HT1080 (cell line): ENCODE measurements around the gene PSMD1. TPM values are rescaled to one million over a fixed set of nuclear protein-coding genes. Genes with fewer than 3 reads are reported as not detected.

Experiments used
- DNase-seq: peaks from one replicate; pipeline ENCODE4 v3.0.0-alpha.2; 2015; ENCODE audit warnings: low read depth
- small RNA-seq: library from RNA; depleted of rRNA; stranded (forward); fragments of <200 nt; gene quantifications from one replicate; pipeline ENCODE3, GENCODE V24; 2014
- total RNA-seq: library from RNA; depleted of rRNA; stranded (reverse); fragments of >200 nt; shearing (Covaris generic); gene quantifications from 2 replicates; pipeline ENCODE4 v1.2.3, GENCODE V29; 2014; rRNA removed

PSMD1 gene
- total RNA-seq, 1 experiment from 2014 or later, result 150 TPM

GRCh38 chr2:231201475-231201814 lies 144.8 kb downstream of the PSMD1 start:
- DNase-seq, result no peak

DNA sequence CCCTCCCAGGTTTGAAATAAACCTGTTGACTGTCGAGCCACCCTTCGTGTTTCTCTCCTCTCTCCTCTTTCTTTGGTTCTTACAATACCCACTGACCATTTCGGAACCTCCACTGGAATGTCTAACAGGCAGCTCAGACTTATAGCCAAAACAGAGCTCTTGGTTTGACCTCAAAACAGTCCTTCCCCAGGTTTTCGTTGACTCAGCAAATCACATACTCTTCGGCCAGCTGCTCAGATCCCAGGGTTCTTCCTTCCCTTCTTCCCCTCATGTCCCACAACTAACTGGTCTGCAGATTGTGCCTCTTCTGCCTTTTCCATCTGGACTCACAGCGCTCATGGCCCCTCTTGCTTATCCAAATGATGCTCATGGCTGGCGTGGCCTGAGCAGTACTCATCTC lies 146.4 kb downstream of the PSMD1 start:
- DNase-seq, result no peak

GRCh38 chr2:231204146-231204545 lies 147.5 kb downstream of the PSMD1 start:
- DNase-seq, result no peak

DNA sequence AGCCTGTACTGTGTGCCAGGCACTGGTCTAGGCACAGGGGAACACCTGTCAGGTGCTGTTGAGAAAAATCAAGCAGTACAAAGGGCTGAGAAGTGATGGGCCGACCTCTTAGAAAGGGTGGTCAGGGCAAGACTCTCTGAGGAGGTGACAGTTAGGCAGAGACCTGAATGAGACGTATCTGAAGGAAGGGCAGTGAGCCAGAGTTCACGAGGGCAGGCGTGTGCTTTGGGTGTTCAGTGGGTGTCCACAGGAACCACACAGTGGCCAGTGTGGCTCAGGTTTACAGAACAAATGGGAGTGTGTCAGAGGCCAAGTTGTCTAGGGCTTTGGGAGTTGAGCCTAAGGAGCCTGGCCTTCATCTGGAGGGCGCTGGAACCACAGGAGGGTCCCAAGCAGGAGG lies 147.9 kb downstream of the PSMD1 start:
- no peak for DNase-seq

DNA sequence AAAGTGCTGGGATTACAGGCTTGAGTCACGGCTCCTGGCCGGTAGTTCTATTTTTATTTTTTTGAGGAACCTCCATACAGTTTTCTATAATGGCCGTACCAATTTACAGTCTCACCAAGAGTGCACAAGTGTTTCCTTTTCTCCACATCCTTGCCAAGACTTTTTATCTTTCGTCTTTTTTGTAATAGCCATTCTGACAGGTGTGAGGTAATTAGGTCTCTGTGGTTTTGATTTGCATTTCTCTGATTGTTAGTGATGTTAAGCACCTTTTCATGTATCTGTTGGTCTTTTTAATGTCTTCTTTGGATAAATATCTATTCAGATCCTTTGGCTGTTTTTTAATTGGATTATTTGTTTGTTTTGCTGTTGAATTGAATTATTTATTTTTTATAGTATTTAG lies 151.1 kb downstream of the PSMD1 start:
- no peak for DNase-seq

- DNase-seq, result no peak
These were observed 154.1 kb downstream of the PSMD1 start for GRCh38 chr2:231210782-231211181.

- DNase-seq, result no peak
These were observed 154.8 kb downstream of the PSMD1 start for GRCh38 chr2:231211486-231211885.

- peak; percentile 58 for DNase-seq
These were observed 155.7 kb downstream of the PSMD1 start for GRCh38 chr2:231212329-231212845.

DNA sequence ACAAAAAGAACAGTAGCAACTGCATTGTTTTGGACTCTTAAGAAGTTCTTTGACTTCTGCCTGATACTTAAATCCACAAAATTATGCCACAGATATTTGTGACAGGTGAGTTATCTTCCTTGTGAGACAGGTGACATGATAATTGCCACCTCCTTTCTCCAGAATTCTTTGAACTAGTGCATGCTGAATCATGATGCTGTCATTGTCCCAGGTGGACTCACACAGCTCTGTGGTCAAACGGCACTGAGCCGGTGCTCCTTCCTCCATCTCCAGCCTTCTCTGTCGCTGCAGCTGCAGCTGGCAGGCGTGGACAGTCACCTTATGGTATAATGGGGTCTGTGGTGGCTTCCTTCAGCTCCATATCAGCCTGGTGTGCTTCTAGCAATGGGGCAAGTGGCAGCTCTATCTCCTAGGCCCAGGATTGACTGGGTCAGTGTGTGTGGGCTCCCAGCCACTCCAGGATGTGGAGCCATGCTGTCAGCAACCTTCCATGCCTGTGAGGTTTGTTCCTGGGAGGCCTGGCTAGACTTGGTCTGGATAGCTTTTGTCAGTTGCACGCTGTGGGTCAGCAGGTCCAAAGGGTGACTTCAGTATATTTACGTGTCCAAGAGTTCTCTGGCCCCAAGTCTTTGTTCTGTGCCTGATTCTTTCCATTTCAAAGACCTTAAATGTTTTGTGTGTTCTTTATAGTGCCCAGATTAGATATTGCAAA lies 157.4 kb downstream of the PSMD1 start:
- no peak for DNase-seq

GRCh38 chr2:231218366-231218765 lies 161.7 kb downstream of the PSMD1 start:
- no peak for DNase-seq

GRCh38 chr2:231219289-231219688 lies 162.6 kb downstream of the PSMD1 start:
- no peak for DNase-seq

DNA sequence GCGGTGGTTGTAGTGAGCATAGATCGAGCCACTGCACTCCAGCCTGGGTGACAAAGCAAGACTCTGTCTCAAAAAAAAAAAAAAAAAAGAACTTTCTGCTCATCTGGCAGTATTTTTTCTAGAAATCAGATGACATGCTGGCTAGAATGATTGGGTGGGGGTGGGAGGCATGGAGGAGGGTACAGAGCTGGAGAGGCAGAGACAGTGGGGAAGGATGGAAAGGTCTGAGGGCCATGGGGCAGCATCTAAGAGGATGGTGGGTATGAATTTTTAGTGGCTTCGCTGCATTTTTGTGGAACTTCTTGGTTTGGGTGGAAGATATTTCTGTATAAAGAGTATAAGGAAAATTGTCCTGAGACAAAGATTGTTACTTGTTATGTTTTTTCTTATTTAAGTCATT lies 165.1 kb downstream of the PSMD1 start:
- DNase-seq, result no peak

Small RNAs within 50 kb of the gene (small RNA-seq; reads per million reads assigned to genes)
- not detected for gene RNU1-93P

Other genes with a start within 250 kb of the PSMD1 start
- 32.6 and 39.4 TPM in 2 replicates for gene ITM2C, start 191.9 kb upstream of the PSMD1 start, total RNA-seq
- 0.05 and 0.20 TPM in 2 replicates for gene GPR55, start 131.6 kb upstream of the PSMD1 start, total RNA-seq
- not detected in 2 replicates for gene SPATA3, start 60.7 kb upstream of the PSMD1 start, total RNA-seq
- gene C2orf72, start 19.3 kb upstream of the PSMD1 start, total RNA-seq, result 0.43 and 3.0 TPM in 2 replicates
- not detected in 2 replicates for gene HTR2B, start 68.2 kb downstream of the PSMD1 start, total RNA-seq
- 11.0 and 13.0 TPM in 2 replicates for gene ARMC9, start 141.8 kb downstream of the PSMD1 start, total RNA-seq